ENCODE data around the gene MOB1A.

DNA sequence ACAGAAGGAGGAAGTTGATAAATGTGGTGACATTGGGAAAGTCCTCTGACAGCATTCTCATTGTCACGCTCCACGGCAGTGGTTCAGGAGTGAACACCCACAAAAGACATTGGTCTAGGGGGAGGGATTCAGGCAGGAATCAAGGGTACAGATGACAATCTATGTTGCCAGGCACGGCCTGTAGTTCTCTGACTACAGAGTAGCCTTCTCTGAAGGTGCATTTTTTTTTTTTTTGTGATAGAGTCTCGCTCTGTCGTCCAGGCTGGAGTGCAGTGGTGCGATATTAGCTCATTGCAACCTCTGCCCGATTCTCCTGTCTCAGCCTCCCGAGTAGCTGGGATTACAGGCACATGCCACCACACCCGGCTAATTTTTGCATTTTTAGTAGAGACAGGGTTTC lies 7.4 kb upstream of the MOB1A start:
- TF ChIP-seq ZNF598 (CRISPR knock-in tag; IDR thresholded peaks at IDR 0.05; ENCODE audit: borderline replicate concordance) (no peak), WIZ (CRISPR knock-in tag; IDR thresholded peaks at IDR 0.05) (no peak), FOXM1 (CRISPR knock-in tag; IDR thresholded peaks at IDR 0.05) (no peak), ZNF383 (CRISPR knock-in tag; IDR thresholded peaks at IDR 0.05; ENCODE audit: borderline replicate concordance) (no peak), ZNF256 (CRISPR knock-in tag; conservative IDR thresholded peaks at IDR 0.05) (no peak), ZNF24 (IDR thresholded peaks at IDR 0.05) (no peak), PHF21A (CRISPR knock-in tag; IDR thresholded peaks at IDR 0.05) (no peak), ARID2 (CRISPR knock-in tag; IDR thresholded peaks at IDR 0.05; ENCODE audit: borderline replicate concordance) (no peak), POLR2A (IDR thresholded peaks at IDR 0.05; ENCODE audit: insufficient read depth in 1 of 2, low read depth in 2 of 2, low read length in 2 of 2) (no peak), SKI (IDR thresholded peaks at IDR 0.05; ENCODE audit: partially characterized antibody) (no peak), ZNF652 (CRISPR knock-in tag; IDR thresholded peaks at IDR 0.05; ENCODE audit: borderline replicate concordance, low read depth) (no peak), DMTF1 (CRISPR knock-in tag; IDR thresholded peaks at IDR 0.05) (no peak)
- TF ChIP-seq, protein P1, sequence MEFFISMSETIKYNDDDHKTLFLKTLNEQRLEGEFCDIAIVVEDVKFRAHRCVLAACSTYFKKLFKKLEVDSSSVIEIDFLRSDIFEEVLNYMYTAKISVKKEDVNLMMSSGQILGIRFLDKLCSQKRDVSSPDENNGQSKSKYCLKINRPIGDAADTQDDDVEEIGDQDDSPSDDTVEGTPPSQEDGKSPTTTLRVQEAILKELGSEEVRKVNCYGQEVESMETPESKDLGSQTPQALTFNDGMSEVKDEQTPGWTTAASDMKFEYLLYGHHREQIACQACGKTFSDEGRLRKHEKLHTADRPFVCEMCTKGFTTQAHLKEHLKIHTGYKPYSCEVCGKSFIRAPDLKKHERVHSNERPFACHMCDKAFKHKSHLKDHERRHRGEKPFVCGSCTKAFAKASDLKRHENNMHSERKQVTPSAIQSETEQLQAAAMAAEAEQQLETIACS (CRISPR knock-in tag; IDR thresholded peaks at IDR 0.05): no peak
